NOMO-1 treated with dmso at 0.1 percent for 144 hours (cell line): ENCODE results near the gene DUSP11.
A peak's percentile ranks its signal among the peaks of the same experiment; 100 is the strongest.
"Not testable (repeated sequence)": the region's sequence is repeated elsewhere in the genome, so short reads cannot be mapped to it uniquely, and the experiment has no call there.

Source experiments
- DNase-seq: peaks from one replicate; lab custom pipeline; 2025; ENCODE audit not compliant: unreplicated experiment; lab: John Stamatoyannopoulos, UW

Gene DUSP11

DNA sequence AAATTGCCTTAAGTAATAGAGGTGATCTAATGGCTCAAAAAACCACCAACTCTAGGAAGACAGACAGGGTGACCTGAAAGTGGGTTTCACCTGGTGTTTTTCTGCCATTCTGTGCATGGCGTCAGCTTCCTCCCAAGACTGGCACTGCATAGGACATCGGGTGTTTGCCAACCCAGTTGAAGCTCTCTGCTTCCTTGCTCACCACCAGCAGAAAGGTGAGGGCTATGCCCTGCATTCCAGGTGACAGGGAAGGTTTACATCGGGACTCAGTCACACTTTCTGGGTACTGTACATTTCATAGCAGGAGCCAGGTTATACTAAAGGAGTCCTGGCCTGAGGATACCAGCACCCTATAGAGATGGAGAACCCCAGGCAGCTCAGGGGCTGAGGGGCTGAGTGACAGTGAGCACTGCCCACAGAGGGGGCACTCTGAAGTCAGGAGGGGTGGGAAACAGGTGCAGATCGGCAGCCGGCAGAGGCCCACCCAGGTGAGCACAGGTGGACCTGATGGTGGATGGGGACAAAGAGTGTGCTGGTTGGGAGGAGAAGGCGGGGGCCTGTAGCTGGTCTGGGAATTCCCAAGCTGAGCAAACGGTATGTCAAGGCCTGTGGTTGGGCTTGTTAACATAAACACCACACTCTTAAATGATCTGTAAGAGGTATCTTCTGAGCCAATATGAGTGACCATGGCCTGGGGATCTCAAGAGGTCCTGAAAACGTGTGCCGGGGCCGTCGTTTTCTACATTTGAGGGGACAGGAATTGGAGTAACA lies 60.9 kb downstream of the DUSP11 start:
- DNase-seq = no peak

DNA sequence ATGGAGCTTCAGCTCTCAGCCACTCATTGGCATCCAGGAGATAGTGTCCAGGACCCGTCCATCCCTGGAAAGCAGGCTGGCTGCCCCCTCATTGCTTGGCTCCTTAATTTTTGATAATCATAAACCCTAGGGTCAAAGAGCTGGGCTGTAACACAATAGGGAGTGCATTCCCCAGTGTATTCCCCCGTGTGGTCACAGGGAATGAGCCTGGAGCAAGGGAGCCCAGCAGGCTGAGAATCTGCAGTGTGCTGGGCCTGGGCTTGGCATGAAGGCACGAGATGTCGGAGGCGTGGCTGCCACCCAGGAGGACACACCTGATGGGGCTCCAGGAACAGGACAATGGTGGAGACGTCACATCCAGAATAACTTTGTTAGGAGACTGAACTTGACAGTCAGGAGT lies 61.5 kb downstream of the DUSP11 start:
- DNase-seq = no peak

DNA sequence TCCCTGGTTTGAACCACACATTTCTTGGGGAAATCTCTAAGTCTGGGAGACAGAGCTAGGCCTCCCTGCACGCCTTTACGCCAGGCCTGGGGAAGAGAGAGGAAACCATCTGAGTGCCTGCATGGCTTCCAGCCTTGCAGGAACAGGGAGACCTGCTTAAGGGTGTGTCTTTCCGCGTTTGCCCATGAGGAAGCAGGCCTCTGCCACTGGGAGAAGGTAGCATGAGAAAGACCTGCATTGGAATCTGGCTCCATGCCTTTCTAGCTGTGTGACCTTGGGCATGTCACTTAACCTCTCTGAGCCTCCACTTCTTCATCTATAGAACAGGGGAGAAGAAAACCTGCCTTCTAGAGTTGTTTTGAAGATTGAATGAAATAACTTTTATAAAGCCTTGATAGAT lies 62.2 kb downstream of the DUSP11 start:
- DNase-seq = not testable (repeated sequence)

DNA sequence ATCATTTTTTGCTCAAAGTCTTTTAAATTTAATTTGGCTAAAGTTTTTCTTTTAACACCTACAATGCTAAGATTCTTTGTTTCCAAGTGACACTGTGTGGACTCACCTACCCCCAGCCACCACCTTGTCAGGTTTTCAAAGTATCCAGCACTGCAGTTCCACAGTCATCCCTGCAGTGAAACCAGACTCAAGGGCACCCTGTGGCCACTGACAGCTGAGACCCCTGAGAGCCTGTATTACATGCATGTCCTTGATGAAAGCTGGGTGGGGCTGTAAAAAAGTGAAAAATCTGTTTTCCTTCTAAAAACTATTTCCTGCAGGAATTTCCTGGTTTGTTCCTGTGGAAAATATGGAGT lies 62.7 kb downstream of the DUSP11 start:
- DNase-seq = no peak

DNA sequence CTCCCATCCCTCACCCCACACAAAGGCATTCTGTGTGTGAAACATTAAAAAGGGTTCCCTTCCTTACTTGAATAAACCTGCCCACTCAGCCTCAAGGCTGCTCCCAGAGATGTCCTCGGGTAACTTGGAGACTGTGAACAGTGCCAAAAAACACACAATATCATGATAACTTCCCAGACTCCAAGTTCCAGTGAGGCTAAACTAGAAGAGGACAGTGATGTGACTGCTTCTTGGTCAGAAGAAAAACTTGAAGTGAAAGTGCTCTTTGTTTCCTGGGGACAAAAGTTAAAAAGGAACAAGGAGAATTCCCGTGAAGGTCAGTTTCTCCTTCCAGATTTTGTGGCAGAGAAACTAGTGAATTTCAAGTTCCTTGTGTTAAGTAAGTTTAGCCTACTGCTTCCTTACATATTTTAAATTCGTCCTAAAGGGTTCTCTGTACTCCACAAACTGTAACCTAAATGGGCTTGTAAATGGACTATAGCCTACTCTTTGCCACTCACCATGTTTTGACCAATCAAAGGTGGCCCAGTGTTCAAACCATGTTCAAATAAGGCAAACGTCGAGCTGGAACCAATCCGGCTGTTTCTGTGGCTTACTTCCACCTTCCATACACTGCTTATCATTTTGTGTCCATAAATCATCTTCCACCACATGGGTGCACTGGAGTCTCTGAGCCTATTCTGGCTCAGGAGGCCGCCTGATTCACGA lies 63.2 kb downstream of the DUSP11 start:
- peak; percentile 49 for DNase-seq

DNA sequence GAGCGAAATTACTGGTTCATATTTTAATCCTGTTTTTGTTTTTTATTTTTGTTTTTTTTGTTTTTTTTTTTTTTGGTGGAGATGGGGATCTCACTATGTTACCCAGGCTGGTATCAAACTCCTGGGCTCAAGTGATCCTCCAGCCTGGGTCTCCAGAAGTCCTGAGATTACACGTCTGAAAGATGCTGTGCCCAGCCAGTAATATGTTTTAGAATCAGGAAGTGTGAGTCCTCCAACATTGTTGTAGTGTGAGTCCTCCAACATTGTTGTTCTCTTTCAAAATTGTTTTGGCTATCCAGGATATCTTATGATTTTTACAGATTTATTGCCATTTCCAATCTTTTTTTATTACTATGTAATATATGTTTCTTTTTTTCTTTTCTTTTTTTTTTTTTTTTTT lies 65.8 kb downstream of the DUSP11 start:
- no peak for DNase-seq
